Tibial artery (tissue), 4 donors: ENCODE data around the gene WDR75.
"Not testable (repeated sequence)": the region's sequence is repeated elsewhere in the genome, so short reads cannot be mapped to it uniquely, and the experiment has no call there.

Experiments used
- DNase-seq, 2 donors: peaks; one replicate each; pipeline ENCODE4 v3.0.0-alpha.2; 2019
- H3K27ac ChIP-seq, 2 donors: fragments of 200-600 bp; sonication (generic) in 1 of 2; 1 replicate in 1 of 2; 2 replicates in 1 of 2; pipeline ENCODE4 v1.5.1; 2018 to 2019; ENCODE audit warnings: mild to moderate bottlenecking in 1 of 2
- H3K27me3 ChIP-seq, 2 donors: fragments of 200-600 bp; sonication (generic) in 1 of 2; one replicate each; pipeline versions ENCODE4 v1.5.1 to v1.6.0; 2016 to 2019
- H3K36me3 ChIP-seq, 3 donors: fragments of 200-600 bp; sonication (generic) in 2 of 3; one replicate each; pipeline ENCODE4 v1.5.1; 2016 to 2019; ENCODE audit warnings: mild to moderate bottlenecking in 2 of 3
- H3K4me1 ChIP-seq, 4 donors: fragments of 200-600 bp; sonication (generic) in 2 of 4; 1 replicate in 3 of 4; 2 replicates in 1 of 4; pipeline ENCODE4 v1.5.1; 2016 to 2019
- H3K4me3 ChIP-seq, 2 donors: fragments of 200-600 bp; sonication (generic) in 1 of 2; 1 replicate in 1 of 2; 2 replicates in 1 of 2; pipeline ENCODE4 v1.5.1; 2018 to 2019; ENCODE audit warnings: mild to moderate bottlenecking in 2 of 2
- H3K9me3 ChIP-seq, 3 donors: fragments of 200-600 bp; sonication (generic) in 1 of 3; one replicate each; pipeline ENCODE4 v1.5.1; 2016 to 2019
- CTCF ChIP-seq, 2 experiments: fragments of 200-600 bp in 1 of 2; fragments of 450-650 bp in 1 of 2; IDR thresholded peaks; one replicate each; pipeline ENCODE4 v1.5.1; 2017 to 2019; ENCODE audit warnings: antibody characterized with exemption in 2 of 2, mild to moderate bottlenecking in 1 of 2, moderate library complexity in 1 of 2
- intact Hi-C: fragments of 100-400 bp; cut with DNase I; formaldehyde crosslinking; loops from one replicate; pipeline ENCODE4 v1.15.0; 2023; ENCODE audit warnings: low total_unique reads

WDR75 gene

GRCh38 chr2:189426886-189427285 is 14.4 kb upstream of the WDR75 start:
- H3K27me3 ChIP-seq: no peaks in the 10 kb centered on the region
- no peak for DNase-seq
- H3K4me3 ChIP-seq: no peak overlapping the region
- no peaks in the 10 kb centered on the region for H3K9me3 ChIP-seq
- no peak for TF ChIP-seq CTCF (IDR thresholded peaks at IDR 0.05)
- H3K4me1 ChIP-seq: no peaks in the 10 kb centered on the region
- H3K27ac ChIP-seq: no peak overlapping the region
- intact Hi-C loops: no loop called here
- no peaks in the 10 kb centered on the region for H3K36me3 ChIP-seq

GRCh38 chr2:189427872-189428271 is 13.4 kb upstream of the WDR75 start:
- no peak for TF ChIP-seq CTCF (IDR thresholded peaks at IDR 0.05)
- Histone ChIP-seq H3K4me3 (no peak overlapping the region), H3K4me1 (no peaks in the 10 kb centered on the region), H3K27me3 (no peaks in the 10 kb centered on the region), H3K9me3 (no peaks in the 10 kb centered on the region), H3K27ac (no peak overlapping the region), H3K36me3 (no peaks in the 10 kb centered on the region)
- no peak for DNase-seq
- intact Hi-C loops: no loop called here

GRCh38 chr2:189430448-189430847 is 10.8 kb upstream of the WDR75 start:
- H3K36me3 ChIP-seq, H3K4me3 ChIP-seq, H3K9me3 ChIP-seq, H3K27ac ChIP-seq, DNase-seq, H3K4me1 ChIP-seq, intact Hi-C loops, H3K27me3 ChIP-seq: not testable (repeated sequence)

GRCh38 chr2:189435803-189436202 is 5.5 kb upstream of the WDR75 start:
- DNase-seq, H3K27ac ChIP-seq, H3K27me3 ChIP-seq, H3K4me1 ChIP-seq, H3K36me3 ChIP-seq, H3K4me3 ChIP-seq, H3K9me3 ChIP-seq, intact Hi-C loops: not testable (repeated sequence)

- Histone ChIP-seq H3K27ac (no peak overlapping the region), H3K36me3 (no peaks in the 10 kb centered on the region), H3K4me1 (peaks cover 0 to 16% (median 8%) of the 10 kb centered on the region in 4 donors), H3K27me3 (no peaks in the 10 kb centered on the region), H3K9me3 (no peaks in the 10 kb centered on the region), H3K4me3 (no peak overlapping the region)
- no peak for DNase-seq
- TF ChIP-seq CTCF (IDR thresholded peaks at IDR 0.05): no peak
- intact Hi-C loops: no loop called here
Observed at GRCh38 chr2:189437926-189438325, 3.3 kb upstream of the WDR75 start.

- intact Hi-C loops: no loop called here
- Histone ChIP-seq H3K36me3 (no peaks in the 10 kb centered on the region), H3K4me3 (no peak overlapping the region), H3K27ac (no peak overlapping the region), H3K4me1 (peaks cover 0 to 29% (median 15%) of the 10 kb centered on the region in 4 donors), H3K27me3 (no peaks in the 10 kb centered on the region), H3K9me3 (no peaks in the 10 kb centered on the region)
- no peak for DNase-seq
- TF ChIP-seq CTCF (IDR thresholded peaks at IDR 0.05): no peak
Observed at GRCh38 chr2:189439342-189439741, 1.9 kb upstream of the WDR75 start.

GRCh38 chr2:189440644-189440946 is 679 bp upstream of the WDR75 start:
- Histone ChIP-seq H3K9me3 (no peaks in the 10 kb centered on the region), H3K36me3 (no peaks in the 10 kb centered on the region), H3K4me1 (peaks cover 0 to 37% (median 15%) of the 10 kb centered on the region in 4 donors), H3K27me3 (no peaks in the 10 kb centered on the region), H3K27ac (peak overlapping the region; percentile 90 to 95), H3K4me3 (peak overlapping the region; percentile 83 to 98)
- TF ChIP-seq CTCF (IDR thresholded peaks at IDR 0.05): no peak
- DNase-seq: no peak
- intact Hi-C loops: no loop called here
